Measurements from ENCODE around the gene PKN3.

DNA sequence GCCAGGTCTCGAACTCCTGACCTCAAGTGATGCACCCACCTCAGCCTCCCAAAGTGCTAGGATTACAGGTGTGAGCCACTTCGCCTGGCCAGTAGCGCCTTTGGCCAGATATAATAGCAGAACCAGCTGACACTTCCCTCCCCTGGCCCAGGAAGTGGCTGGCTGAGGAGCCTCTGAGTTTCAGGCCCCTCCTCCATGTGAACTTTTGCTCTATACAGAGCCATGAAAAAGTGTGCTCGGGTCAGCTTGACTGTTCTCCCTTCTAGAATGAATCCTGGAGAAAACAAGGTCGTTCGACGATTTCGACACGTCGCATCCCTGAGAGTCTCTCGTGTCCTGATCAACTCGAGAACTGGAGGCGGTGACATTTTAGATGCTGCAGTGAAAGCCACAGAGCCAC is 30.3 kb downstream of the PKN3 start:
- TF ChIP-seq TAF1 (IDR thresholded peaks at IDR 0.05; ENCODE audit: low read depth) = no peak
- no peak for TF ChIP-seq YY1 (IDR thresholded peaks at IDR 0.05; ENCODE audit: low read depth)
- TF ChIP-seq EGR1 (IDR thresholded peaks at IDR 0.05) = no peak
- TF ChIP-seq, protein P1, sequence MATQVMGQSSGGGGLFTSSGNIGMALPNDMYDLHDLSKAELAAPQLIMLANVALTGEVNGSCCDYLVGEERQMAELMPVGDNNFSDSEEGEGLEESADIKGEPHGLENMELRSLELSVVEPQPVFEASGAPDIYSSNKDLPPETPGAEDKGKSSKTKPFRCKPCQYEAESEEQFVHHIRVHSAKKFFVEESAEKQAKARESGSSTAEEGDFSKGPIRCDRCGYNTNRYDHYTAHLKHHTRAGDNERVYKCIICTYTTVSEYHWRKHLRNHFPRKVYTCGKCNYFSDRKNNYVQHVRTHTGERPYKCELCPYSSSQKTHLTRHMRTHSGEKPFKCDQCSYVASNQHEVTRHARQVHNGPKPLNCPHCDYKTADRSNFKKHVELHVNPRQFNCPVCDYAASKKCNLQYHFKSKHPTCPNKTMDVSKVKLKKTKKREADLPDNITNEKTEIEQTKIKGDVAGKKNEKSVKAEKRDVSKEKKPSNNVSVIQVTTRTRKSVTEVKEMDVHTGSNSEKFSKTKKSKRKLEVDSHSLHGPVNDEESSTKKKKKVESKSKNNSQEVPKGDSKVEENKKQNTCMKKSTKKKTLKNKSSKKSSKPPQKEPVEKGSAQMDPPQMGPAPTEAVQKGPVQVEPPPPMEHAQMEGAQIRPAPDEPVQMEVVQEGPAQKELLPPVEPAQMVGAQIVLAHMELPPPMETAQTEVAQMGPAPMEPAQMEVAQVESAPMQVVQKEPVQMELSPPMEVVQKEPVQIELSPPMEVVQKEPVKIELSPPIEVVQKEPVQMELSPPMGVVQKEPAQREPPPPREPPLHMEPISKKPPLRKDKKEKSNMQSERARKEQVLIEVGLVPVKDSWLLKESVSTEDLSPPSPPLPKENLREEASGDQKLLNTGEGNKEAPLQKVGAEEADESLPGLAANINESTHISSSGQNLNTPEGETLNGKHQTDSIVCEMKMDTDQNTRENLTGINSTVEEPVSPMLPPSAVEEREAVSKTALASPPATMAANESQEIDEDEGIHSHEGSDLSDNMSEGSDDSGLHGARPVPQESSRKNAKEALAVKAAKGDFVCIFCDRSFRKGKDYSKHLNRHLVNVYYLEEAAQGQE (IDR thresholded peaks at IDR 0.05; ENCODE audit: low read depth) = no peak
- no peak for TF ChIP-seq EP300 (IDR thresholded peaks at IDR 0.05; ENCODE audit: borderline replicate concordance)
- no peak for TF ChIP-seq NFIC (IDR thresholded peaks at IDR 0.05)
- TF ChIP-seq CREB1 (IDR thresholded peaks at IDR 0.05; ENCODE audit: low read depth) = no peak
- TF ChIP-seq, protein P2, sequence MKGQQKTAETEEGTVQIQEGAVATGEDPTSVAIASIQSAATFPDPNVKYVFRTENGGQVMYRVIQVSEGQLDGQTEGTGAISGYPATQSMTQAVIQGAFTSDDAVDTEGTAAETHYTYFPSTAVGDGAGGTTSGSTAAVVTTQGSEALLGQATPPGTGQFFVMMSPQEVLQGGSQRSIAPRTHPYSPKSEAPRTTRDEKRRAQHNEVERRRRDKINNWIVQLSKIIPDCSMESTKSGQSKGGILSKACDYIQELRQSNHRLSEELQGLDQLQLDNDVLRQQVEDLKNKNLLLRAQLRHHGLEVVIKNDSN (IDR thresholded peaks at IDR 0.05) = no peak
- TF ChIP-seq, protein P3, sequence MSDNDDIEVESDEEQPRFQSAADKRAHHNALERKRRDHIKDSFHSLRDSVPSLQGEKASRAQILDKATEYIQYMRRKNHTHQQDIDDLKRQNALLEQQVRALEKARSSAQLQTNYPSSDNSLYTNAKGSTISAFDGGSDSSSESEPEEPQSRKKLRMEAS (IDR thresholded peaks at IDR 0.05) = no peak
- TF ChIP-seq CEBPB (IDR thresholded peaks at IDR 0.05) = no peak
- no peak for TF ChIP-seq RAD21 (IDR thresholded peaks at IDR 0.05; ENCODE audit: low read depth)
- no peak for TF ChIP-seq TEAD4 (IDR thresholded peaks at IDR 0.05)
